Measurements from ENCODE around the gene BTN1A1. TPM values are rescaled to one million over a fixed set of nuclear protein-coding genes. Genes with fewer than 3 reads are reported as not detected.

The BTN1A1 gene
- total RNA-seq, 6 donors from 2014 or later: not detected

- H3K36me3 ChIP-seq: no peaks in the 10 kb centered on the region
- no peaks in the 10 kb centered on the region for H3K27me3 ChIP-seq
- H3K9me3 ChIP-seq: no peaks in the 10 kb centered on the region
- TF ChIP-seq EP300 (IDR thresholded peaks at IDR 0.05) (no peak), CTCF (IDR thresholded peaks at IDR 0.05) (no peak), POLR2AphosphoS5 (IDR thresholded peaks at IDR 0.05) (no peak), POLR2A (IDR thresholded peaks at IDR 0.05) (no peak)
- no peak for ATAC-seq (ENCODE audit: low FRiP score in 2 of 2)
- DNase-seq: no peak
- H3K4me3 ChIP-seq: no peak overlapping the region
- 96 to 100% methylated on average over 1 of the region's 1 CpG for WGBS, 2 donors
- H3K27ac ChIP-seq: no peak overlapping the region
- H3K4me1 ChIP-seq: peaks cover 0 to 14% (median 10%) of the 10 kb centered on the region in 4 donors
These were observed 26.8 kb downstream of the BTN1A1 start for GRCh38 chr6:26526928-26527327.

GRCh38 chr6:26530203-26530602, 30.1 kb downstream of the BTN1A1 start:
- Histone ChIP-seq H3K27me3 (no peaks in the 10 kb centered on the region), H3K9me3 (no peaks in the 10 kb centered on the region), H3K4me3 (no peak overlapping the region), H3K4me1 (peaks cover 4 to 11% (median 7%) of the 10 kb centered on the region in 4 donors), H3K27ac (no peak overlapping the region), H3K36me3 (no peaks in the 10 kb centered on the region)
- whole genome bisulfite sequencing, 2 donors: 86% methylated on average over 2 of the region's 2 CpGs
- ATAC-seq (ENCODE audit: low FRiP score in 2 of 2) (no peak), DNase-seq (no peak)
- TF ChIP-seq POLR2AphosphoS5 (IDR thresholded peaks at IDR 0.05) (no peak), EP300 (IDR thresholded peaks at IDR 0.05) (no peak), POLR2A (IDR thresholded peaks at IDR 0.05) (no peak), CTCF (IDR thresholded peaks at IDR 0.05) (no peak)

GRCh38 chr6:26531897-26532296, 31.8 kb downstream of the BTN1A1 start:
- 83 to 97% methylated on average over 1 of the region's 1 CpG for WGBS, 2 donors
- H3K27ac ChIP-seq: peak overlapping the region in 2 of 4 donors; percentile 82 to 85
- ATAC-seq (ENCODE audit: low FRiP score in 2 of 2): no peak

GRCh38 chr6:26532699-26533531, 32.8 kb downstream of the BTN1A1 start:
- no peaks in the 10 kb centered on the region for H3K36me3 ChIP-seq
- peak overlapping the region; percentile 60 to 85 (median 80) for H3K27ac ChIP-seq
- peak; percentile 74 to 75 for ATAC-seq (ENCODE audit: low FRiP score in 2 of 2)
- H3K27me3 ChIP-seq: no peaks in the 10 kb centered on the region
- peaks cover 19 to 27% (median 20%) of the 10 kb centered on the region in 4 donors for H3K4me1 ChIP-seq
- H3K9me3 ChIP-seq: no peaks in the 10 kb centered on the region
- peak overlapping the region; percentile 51 to 62 (median 61) for H3K4me3 ChIP-seq
- 2 to 3% methylated on average over 28 of the region's 28 CpGs for WGBS, 2 donors
- peak; percentile 38 to 87 for DNase-seq
- TF ChIP-seq POLR2A (IDR thresholded peaks at IDR 0.05) (no peak), POLR2AphosphoS5 (IDR thresholded peaks at IDR 0.05) (no peak), CTCF (IDR thresholded peaks at IDR 0.05) (no peak)

More at GRCh38 chr6:26531897-26532296, 31.8 kb downstream of the BTN1A1 start:
- Histone ChIP-seq H3K27me3 (no peaks in the 10 kb centered on the region), H3K36me3 (no peaks in the 10 kb centered on the region), H3K9me3 (no peaks in the 10 kb centered on the region), H3K4me1 (peaks cover 14 to 25% (median 18%) of the 10 kb centered on the region in 4 donors), H3K4me3 (no peak overlapping the region)
- TF ChIP-seq EP300 (IDR thresholded peaks at IDR 0.05): no peak
- TF ChIP-seq POLR2A (IDR thresholded peaks at IDR 0.05): no peak
- TF ChIP-seq POLR2AphosphoS5 (IDR thresholded peaks at IDR 0.05): no peak
- no peak for TF ChIP-seq CTCF (IDR thresholded peaks at IDR 0.05)
- DNase-seq: no peak

All from upper lobe of left lung (tissue), 6 donors.